HG02970 (cell line): Measurements from ENCODE around the gene TCEANC2.
"Not testable (repeated sequence)": the region's sequence is repeated elsewhere in the genome, so short reads cannot be mapped to it uniquely, and the experiment has no call there.

Experiments used
- ATAC-seq: cut with Tn5 transposase; IDR thresholded peaks from one replicate; pipeline ENCODE4 v1.9.1; 2021; ENCODE audit warnings: mild to moderate bottlenecking, moderate library complexity, moderate number of reproducible peaks; ENCODE audit not compliant: unreplicated experiment, low FRiP score

Gene TCEANC2

GRCh38 chr1:54081306-54082270 lies 28.2 kb downstream of the TCEANC2 start:
- ATAC-seq: no peak

DNA sequence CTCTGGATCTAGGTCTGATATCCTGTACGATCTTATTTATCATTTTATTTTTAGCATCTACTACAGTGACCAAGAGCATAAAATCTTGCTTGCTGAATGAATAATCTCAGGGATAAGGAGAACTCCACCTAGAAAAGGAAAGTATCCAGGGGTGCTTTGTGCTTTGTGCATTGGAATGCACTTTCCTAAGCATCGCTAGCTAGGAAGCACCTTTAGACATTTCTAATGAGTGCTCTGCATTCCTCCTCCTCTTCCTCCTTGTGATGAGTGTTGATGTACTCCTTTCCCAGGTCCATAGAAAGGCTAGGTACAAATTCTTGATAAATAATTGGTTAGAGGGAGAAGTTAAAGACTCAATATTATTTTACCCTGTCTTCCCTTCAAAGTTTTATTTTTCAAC lies 31.4 kb downstream of the TCEANC2 start:
- ATAC-seq: no peak

GRCh38 chr1:54086754-54087153 lies 33.3 kb downstream of the TCEANC2 start:
- no peak for ATAC-seq

DNA sequence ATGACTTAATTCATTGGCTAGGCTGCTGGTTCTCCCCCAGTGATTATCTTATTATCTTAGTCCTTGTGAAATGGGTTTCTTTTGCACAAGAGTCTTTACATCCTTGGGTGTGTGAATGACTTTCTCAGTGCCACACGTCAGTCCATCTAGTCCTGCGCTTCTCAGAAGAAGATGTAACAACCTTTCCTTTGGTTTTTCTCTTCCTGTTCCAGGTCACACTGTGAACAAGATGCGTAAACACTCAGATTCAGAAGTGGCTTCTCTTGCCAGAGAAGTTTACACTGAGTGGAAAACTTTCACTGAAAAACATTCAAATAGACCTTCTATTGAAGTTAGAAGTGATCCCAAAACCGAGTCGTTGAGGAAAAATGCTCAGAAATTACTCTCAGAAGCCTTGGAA lies 35.0 kb downstream of the TCEANC2 start:
- no peak for ATAC-seq

GRCh38 chr1:54091666-54092065 lies 38.3 kb downstream of the TCEANC2 start:
- no peak for ATAC-seq

GRCh38 chr1:54094001-54094729 lies 40.8 kb downstream of the TCEANC2 start:
- ATAC-seq: no peak

- ATAC-seq: not testable (repeated sequence)
Measured at GRCh38 chr1:54094730-54095105, 41.3 kb downstream of the TCEANC2 start.

- ATAC-seq: no peak
Measured at GRCh38 chr1:54095546-54096226, 42.3 kb downstream of the TCEANC2 start.

DNA sequence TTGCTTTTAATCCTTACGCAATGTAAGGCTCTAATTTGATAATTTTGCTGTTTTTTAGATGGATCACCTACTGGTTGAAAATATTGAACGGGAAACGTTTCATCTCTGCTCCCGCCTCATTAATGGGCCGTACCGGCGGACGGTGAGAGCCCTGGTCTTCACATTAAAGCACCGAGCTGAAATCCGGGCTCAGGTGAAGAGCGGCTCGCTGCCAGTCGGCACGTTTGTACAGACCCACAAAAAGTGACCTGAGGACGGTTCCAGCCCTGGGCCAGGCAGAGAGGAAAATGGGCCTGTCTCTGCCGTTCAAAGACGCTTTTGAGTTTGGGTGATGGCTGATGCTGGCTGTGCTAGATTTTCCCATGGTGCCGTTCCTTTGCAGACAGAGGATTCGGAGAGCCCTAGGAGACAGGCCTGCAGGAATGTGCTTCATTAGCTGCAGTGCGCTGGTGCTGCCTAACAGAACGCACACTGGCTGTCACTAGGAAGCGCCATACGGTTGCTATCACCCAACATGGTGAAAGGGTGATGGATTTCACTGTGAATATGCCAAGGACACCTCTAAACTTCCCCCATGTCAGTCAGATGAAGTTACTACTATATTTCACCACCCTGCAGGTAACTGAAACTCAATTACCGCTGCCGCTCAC lies 42.9 kb downstream of the TCEANC2 start:
- no peak for ATAC-seq

DNA sequence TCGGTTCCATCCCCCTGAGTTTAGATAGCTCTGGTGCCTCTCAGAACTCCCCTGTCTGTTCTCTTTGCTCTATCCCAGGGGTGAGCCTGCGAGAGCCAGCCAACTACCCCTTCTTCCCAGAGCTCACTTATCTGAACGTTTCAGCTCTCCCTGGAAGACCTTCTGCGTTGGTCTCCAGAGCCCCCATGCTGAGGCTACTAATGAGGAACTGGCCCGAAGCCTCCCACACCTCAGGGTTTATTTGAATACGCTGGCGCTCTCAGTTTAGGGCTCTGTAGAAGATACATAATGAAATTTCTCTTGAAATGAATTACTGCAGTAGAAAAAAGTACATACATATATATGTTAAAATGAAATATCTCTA lies 43.5 kb downstream of the TCEANC2 start:
- ATAC-seq: no peak

GRCh38 chr1:54099061-54099610 lies 45.7 kb downstream of the TCEANC2 start:
- ATAC-seq: no peak

GRCh38 chr1:54100500-54100899 lies 47.1 kb downstream of the TCEANC2 start:
- no peak for ATAC-seq

DNA sequence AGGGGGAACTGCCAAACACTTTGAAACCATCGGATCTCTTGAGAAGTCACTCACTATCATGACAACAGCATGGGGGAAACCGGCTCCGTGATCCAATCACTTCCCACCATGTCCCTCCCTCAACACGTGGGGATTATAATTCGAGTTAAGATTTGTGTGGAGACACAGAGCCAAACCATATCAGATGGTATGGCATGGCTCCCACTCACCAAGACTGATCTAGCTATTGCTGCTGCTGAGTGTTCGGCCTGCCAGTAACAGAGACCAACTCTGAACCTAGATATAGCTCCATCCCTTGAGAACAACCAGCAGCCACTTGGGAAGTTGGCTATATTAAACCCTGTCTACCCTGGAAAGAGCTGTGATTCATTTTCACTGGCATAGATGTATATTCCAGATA lies 50.0 kb downstream of the TCEANC2 start:
- no peak for ATAC-seq

GRCh38 chr1:54104613-54105012 lies 51.2 kb downstream of the TCEANC2 start:
- not testable (repeated sequence) for ATAC-seq

DNA sequence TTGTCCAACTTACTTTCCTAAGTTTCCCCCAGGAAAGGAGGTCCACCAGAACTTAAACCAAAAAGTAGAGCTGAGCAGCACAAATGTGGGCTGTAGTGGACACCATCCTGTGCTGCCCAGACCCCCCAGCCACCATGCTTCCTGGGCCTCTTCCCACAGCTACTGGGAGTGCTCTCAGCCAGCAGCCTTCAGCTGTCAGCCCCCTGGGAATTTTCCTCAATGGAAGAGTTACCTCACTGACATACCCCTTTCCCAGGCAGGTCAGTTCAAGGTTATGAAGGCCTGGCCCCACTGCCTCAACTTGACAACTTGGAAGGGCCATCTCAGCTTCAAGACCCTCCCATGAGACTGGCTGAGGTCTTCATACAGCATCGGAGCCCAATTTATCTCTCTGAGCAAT lies 51.7 kb downstream of the TCEANC2 start:
- no peak for ATAC-seq

DNA sequence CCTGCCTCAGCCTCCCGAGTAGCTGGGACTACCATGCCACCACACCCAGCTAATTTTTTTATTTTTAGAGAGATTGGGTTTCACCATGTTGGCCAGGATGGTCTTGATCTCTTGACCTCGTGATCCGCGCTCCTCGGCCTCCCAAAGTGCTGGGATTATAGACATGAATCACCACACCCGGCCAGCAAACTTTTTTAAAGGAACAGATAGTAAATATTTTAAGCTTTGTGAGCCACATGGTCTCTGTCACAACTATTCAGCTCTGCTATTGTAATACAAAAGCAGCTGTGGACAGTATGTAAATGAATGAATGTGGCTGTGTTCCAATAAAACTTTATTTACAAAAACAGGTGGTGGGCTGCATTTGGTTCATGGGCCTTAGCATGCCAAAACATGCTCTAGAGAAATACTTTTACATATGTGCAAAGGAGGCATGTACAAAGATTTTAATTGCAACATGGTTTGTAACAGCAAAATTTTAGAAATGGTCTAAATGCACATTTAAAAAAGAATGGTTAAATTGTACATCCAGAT lies 52.4 kb downstream of the TCEANC2 start:
- no peak for ATAC-seq

DNA sequence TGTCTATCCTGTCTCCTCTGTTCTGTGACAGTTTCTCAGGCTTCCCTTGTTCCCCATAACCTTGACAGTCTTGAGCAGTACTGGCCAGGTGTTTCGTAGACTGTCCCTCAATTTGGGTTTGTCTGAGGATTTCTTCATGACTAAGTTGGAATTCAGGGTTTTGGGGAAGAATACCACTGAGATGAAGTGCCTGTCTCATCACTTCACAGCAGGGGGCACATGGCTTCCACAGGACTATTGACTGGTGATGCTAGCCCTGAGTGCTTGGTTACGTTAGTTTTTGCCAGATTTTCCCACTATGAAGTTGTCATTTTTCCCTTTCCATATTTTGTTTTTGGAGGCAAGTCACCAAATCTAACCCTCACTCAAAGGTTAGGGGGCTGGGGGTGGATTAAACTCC lies 53.7 kb downstream of the TCEANC2 start:
- no peak for ATAC-seq

DNA sequence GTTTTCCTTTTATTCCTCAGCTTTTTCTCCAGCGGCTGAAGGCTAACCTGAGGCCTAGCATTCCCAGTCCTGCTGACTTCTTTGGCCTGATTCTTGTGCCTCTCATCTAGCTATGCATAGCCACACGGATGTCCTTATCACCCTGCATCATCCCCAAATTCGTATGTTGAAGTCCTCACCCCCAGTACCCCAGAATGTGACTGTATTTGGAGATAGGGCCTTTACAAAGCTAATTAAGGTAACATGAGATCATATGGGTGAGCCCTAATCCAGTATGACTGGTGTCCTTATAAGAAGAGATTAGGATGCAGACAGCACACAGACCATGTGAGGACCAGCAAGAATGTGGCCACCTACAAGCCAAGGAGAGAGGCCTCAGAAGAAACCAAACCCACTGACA lies 54.7 kb downstream of the TCEANC2 start:
- no peak for ATAC-seq

DNA sequence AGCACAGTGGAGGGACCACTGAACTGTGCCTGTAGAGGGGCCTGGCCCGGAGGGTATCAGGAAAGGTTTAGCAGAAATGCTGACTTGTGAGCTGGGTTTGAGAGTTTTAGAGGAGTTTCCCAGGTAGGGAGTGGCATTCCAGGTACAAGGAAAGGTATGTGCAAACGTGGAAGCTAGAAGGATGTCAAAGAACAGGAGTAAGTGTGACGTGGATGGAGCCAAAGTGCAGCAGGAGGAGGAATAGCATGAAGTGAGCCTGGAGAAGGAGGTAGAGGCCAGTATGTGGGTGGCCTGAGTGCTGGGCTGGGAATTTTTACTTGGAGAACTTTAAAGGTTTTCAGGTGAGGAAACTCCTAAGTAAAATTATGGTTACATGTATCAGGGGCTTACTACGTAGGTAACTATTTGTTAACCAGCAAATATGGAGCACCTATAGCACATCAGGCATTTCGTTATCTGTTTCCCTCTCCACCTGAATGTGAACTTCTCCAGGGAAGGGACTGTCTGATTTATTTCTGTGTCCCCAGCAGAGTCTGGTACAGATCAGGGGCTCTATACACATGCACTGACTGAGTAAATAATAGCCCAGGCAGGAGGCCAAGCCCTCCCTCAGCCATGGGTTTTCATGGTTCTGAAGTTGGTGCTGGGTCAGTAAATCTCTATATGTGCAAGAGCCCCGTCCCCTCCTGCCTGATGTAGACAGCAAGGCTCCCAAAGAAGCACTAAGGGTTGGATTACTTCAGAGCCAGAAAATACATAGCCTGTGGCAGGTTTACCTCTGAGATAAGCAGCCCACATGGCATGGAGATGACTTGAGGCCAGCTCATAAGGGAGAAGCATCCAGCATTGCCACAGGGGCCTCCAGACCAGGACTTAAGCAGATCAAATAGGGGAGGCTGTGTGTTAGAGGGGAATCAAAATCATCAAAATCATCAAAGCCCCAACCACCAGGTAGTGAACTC lies 56.0 kb downstream of the TCEANC2 start:
- ATAC-seq: no peak
